GM18519 (cell line): ENCODE measurements around the gene STARD7.
"Not testable (repeated sequence)": the region's sequence is repeated elsewhere in the genome, so short reads cannot be mapped to it uniquely, and the experiment has no call there.

Experiments used
- ATAC-seq: cut with Tn5 transposase; IDR thresholded peaks from one replicate; pipeline ENCODE4 v1.9.1; 2021; ENCODE audit warnings: mild to moderate bottlenecking, moderate library complexity; ENCODE audit not compliant: unreplicated experiment, low FRiP score

STARD7 gene

GRCh38 chr2:96150791-96151594 lies 57.6 kb downstream of the STARD7 start:
- no peak for ATAC-seq

GRCh38 chr2:96150007-96150640 lies 58.5 kb downstream of the STARD7 start:
- no peak for ATAC-seq

GRCh38 chr2:96148410-96149217 lies 60.0 kb downstream of the STARD7 start:
- peak; percentile 29 for ATAC-seq

- no peak for ATAC-seq
Observed at GRCh38 chr2:96147593-96148201, 60.9 kb downstream of the STARD7 start.

- ATAC-seq: no peak
Observed at GRCh38 chr2:96146881-96147592, 61.6 kb downstream of the STARD7 start.

- ATAC-seq: peak; percentile 26
Observed at GRCh38 chr2:96146153-96146880, 62.3 kb downstream of the STARD7 start.

GRCh38 chr2:96145848-96146152 lies 62.8 kb downstream of the STARD7 start:
- no peak for ATAC-seq

GRCh38 chr2:96145036-96145847 lies 63.4 kb downstream of the STARD7 start, which contains the start of gene DUSP2:
DUSP2 (minus strand) TSS chr2:96145440; CDS start chr2:96145354, 86 bp downstream.
- peak; percentile 34 for ATAC-seq

- ATAC-seq: no peak
Observed at GRCh38 chr2:96144481-96145035, 64.1 kb downstream of the STARD7 start.

GRCh38 chr2:96143848-96144480 lies 64.7 kb downstream of the STARD7 start:
- no peak for ATAC-seq

GRCh38 chr2:96143231-96143847 lies 65.3 kb downstream of the STARD7 start:
- ATAC-seq: no peak

GRCh38 chr2:96142217-96143113 lies 66.2 kb downstream of the STARD7 start:
- no peak for ATAC-seq

GRCh38 chr2:96141624-96141967 lies 67.0 kb downstream of the STARD7 start:
- ATAC-seq: not testable (repeated sequence)

- ATAC-seq: no peak
Observed at GRCh38 chr2:96140941-96141623, 67.5 kb downstream of the STARD7 start.

- ATAC-seq: no peak
Observed at GRCh38 chr2:96139181-96139758, 69.4 kb downstream of the STARD7 start.
